Neural cell (in vitro differentiated cells): Measurements from ENCODE around the gene PRADC1. TPM values are rescaled to one million over a fixed set of nuclear protein-coding genes. Genes with fewer than 3 reads are reported as not detected.

Source experiments
- H2AFZ ChIP-seq: fragments of 200-600, 300-800 bp; sonication (generic), shearing (Covaris generic); 2 replicates; pipeline ENCODE4 v1.6.0; 2014; ENCODE audit warnings: low read depth, mild to moderate bottlenecking, antibody characterized with exemption, low read length, moderate library complexity
- H3F3A ChIP-seq: fragments of 200-600 bp; shearing (Covaris generic); 2 replicates; pipeline ENCODE4 v1.6.1; 2016; ENCODE audit warnings: mild to moderate bottlenecking, moderate library complexity, mixed read lengths, antibody characterized with exemption, low read length; ENCODE audit not compliant: insufficient read depth, poor library complexity, severe bottlenecking
- H3K27ac ChIP-seq: fragments of 200-600, 300-800 bp; sonication (generic), shearing (Covaris generic); 2 replicates; pipeline ENCODE4 v1.5.1; 2014; ENCODE audit warnings: mild to moderate bottlenecking, low read length, moderate library complexity
- H3K27me3 ChIP-seq: fragments of 300-800, 200-600 bp; sonication (generic), shearing (Covaris generic); 2 replicates; pipeline ENCODE4 v1.6.0; 2014; ENCODE audit warnings: mild to moderate bottlenecking, low read depth, low read length, moderate library complexity; ENCODE audit not compliant: insufficient read depth
- H3K36me3 ChIP-seq: fragments of 300-800, 200-600 bp; sonication (generic), shearing (Covaris generic); 2 replicates; pipeline ENCODE4 v1.5.1; 2014; ENCODE audit warnings: mild to moderate bottlenecking, antibody characterized with exemption, low read length, moderate library complexity; ENCODE audit not compliant: insufficient read depth
- H3K4me2 ChIP-seq: fragments of 300-800, 200-600 bp; sonication (generic), shearing (Covaris generic); 2 replicates; pipeline ENCODE4 v1.6.0; 2014; ENCODE audit warnings: mild to moderate bottlenecking, low read length
- H3K4me3 ChIP-seq: fragments of 300-800, 200-600 bp; sonication (generic), shearing (Covaris generic); 2 replicates; pipeline ENCODE4 v1.5.1; 2014; ENCODE audit warnings: mild to moderate bottlenecking, low read length, moderate library complexity
- H3K79me2 ChIP-seq: fragments of 200-600 bp; shearing (Covaris generic); replicated peaks from 2 replicates; pipeline ENCODE4 v1.6.0; 2014; ENCODE audit warnings: mild to moderate bottlenecking, low read length, moderate library complexity; ENCODE audit not compliant: insufficient read depth
- H3K9ac ChIP-seq: fragments of 300-800, 200-600 bp; sonication (generic), shearing (Covaris generic); 2 replicates; pipeline ENCODE4 v1.6.1; 2016; ENCODE audit warnings: mild to moderate bottlenecking, low read length, mixed read lengths
- H3K9me2 ChIP-seq: fragments of 200-600 bp; shearing (Covaris generic); 2 replicates; pipeline ENCODE4 v1.6.1; 2016; ENCODE audit warnings: mild to moderate bottlenecking, low read length, mixed read lengths; ENCODE audit not compliant: insufficient read depth
- H3K9me3 ChIP-seq: fragments of 200-600, 300-800 bp; sonication (generic), shearing (Covaris generic); 2 replicates; pipeline ENCODE4 v1.6.1; 2016; ENCODE audit warnings: mild to moderate bottlenecking, mixed run types, low read length, moderate library complexity, mixed read lengths
- H4K20me1 ChIP-seq: fragments of 200-600 bp; shearing (Covaris generic); 2 replicates; pipeline ENCODE4 v1.6.1; 2016; ENCODE audit warnings: mild to moderate bottlenecking, mixed run types; ENCODE audit not compliant: insufficient read depth
- EP300 ChIP-seq: fragments of 450-650 bp; conservative IDR thresholded peaks from 2 replicates; pipeline ENCODE4 v1.6.1; 2014; ENCODE audit warnings: antibody characterized with exemption, mild to moderate bottlenecking, moderate library complexity; ENCODE audit not compliant: poor library complexity, severe bottlenecking
- EZH2 ChIP-seq: fragments of 200-600, 300-800 bp; shearing (Covaris generic), sonication (generic); IDR thresholded peaks from 2 replicates; pipeline ENCODE4 v1.6.1; 2014; ENCODE audit warnings: antibody characterized with exemption, low read length, borderline replicate concordance, mild to moderate bottlenecking; ENCODE audit not compliant: insufficient read depth, poor library complexity, severe bottlenecking
- MXI1 ChIP-seq: fragments of 450-650 bp; conservative IDR thresholded peaks from 2 replicates; pipeline ENCODE4 v1.6.1; 2014; ENCODE audit warnings: antibody characterized with exemption, mild to moderate bottlenecking; ENCODE audit not compliant: poor library complexity, severe bottlenecking
- POLR2AphosphoS5 ChIP-seq: IDR thresholded peaks from 2 replicates; pipeline ENCODE4 v1.6.1; 2012
- RAD21 ChIP-seq: fragments of 450-650 bp; conservative IDR thresholded peaks from 2 replicates; pipeline ENCODE4 v1.6.1; 2014; ENCODE audit warnings: antibody characterized with exemption, mild to moderate bottlenecking, moderate library complexity
- SMC3 ChIP-seq: fragments of 450-650 bp; conservative IDR thresholded peaks from 2 replicates; pipeline ENCODE4 v1.6.1; 2014; ENCODE audit warnings: antibody characterized with exemption, mild to moderate bottlenecking, moderate library complexity; ENCODE audit not compliant: poor library complexity
- TAF1 ChIP-seq: IDR thresholded peaks from 2 replicates; pipeline ENCODE4 v1.6.1; 2012; ENCODE audit warnings: low read depth
- polyA plus RNA-seq: library from polyadenylated mRNA; depleted of rRNA; stranded (reverse); fragments of >200 nt; gene quantifications from 2 replicates; pipeline ENCODE4 v1.2.3, GENCODE V29; 2014
- TF ChIP-seq, protein P1 (sequence below): fragments of 450-650 bp; IDR thresholded peaks from 2 replicates; pipeline ENCODE4 v1.5.1; 2014; ENCODE audit warnings: antibody characterized with exemption, mild to moderate bottlenecking, moderate library complexity; ENCODE audit not compliant: poor library complexity, severe bottlenecking
- TF ChIP-seq, protein P2 (sequence below): IDR thresholded peaks from 2 replicates; pipeline ENCODE4 v1.6.1; 2012; ENCODE audit warnings: borderline replicate concordance

Gene PRADC1
- polyA plus RNA-seq, 1 donor from 2014 or later = 36.5 TPM

- Histone ChIP-seq H3K27ac (no peak overlapping the region), H3K79me2 (no peaks in the 10 kb centered on the region), H3K9me3 (no peaks in the 10 kb centered on the region), H2AFZ (no peak overlapping the region), H3K9me2 (no peaks in the 10 kb centered on the region), H3K4me3 (no peak overlapping the region), H3K27me3 (no peaks in the 10 kb centered on the region), H3F3A (no peaks in the 10 kb centered on the region), H3K36me3 (peaks cover 7% of the 10 kb centered on the region), H3K4me2 (no peak overlapping the region), H4K20me1 (no peaks in the 10 kb centered on the region), H3K9ac (no peak overlapping the region)
- no peak for TF ChIP-seq RAD21
Observed at GRCh38 chr2:73253400-73253799, 20.4 kb upstream of the PRADC1 start.

DNA sequence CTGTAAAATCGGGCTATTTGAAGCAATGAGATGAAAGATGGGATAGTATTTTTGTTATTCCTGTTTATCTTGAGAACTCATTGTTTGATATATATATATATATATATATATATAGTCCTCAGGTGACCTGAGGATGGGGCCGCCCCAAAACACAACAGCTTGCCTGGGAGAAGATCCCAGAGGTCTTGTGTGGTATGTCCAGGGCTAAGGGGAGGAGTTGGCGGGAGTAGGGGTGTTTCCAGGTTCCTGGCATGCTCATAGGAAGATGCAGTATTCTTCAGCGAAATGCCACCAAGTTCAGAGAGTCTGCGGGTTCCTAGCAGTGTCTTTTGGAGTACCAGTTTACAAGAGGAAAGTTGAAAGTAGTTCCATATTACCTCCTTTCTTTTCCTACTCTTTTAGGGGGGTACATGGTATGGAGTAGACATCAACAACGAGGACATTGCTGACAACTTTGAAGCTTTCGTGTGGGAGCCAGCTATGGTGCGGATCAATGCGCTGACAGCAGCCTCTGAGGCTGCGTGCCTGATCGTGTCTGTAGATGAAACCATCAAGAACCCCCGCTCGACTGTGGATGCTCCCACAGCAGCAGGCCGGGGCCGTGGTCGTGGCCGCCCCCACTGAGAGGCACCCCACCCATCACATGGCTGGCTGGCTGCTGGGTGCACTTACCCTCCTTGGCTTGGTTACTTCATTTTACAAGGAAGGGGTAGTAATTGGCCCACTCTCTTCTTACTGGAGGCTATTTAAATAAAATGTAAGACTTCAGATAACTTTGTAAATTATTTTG, 19.4 kb upstream of the PRADC1 start:
- no peak overlapping the region for H2AFZ ChIP-seq
- no peak overlapping the region for H3K4me2 ChIP-seq
- no peaks in the 10 kb centered on the region for H3K9me3 ChIP-seq
- no peak overlapping the region for H3K4me3 ChIP-seq
- H3F3A ChIP-seq = no peaks in the 10 kb centered on the region
- no peak overlapping the region for H3K9ac ChIP-seq
- no peaks in the 10 kb centered on the region for H4K20me1 ChIP-seq
- H3K36me3 ChIP-seq = peaks cover 7% of the 10 kb centered on the region
- H3K27me3 ChIP-seq = no peaks in the 10 kb centered on the region
- H3K9me2 ChIP-seq = no peaks in the 10 kb centered on the region
- no peaks in the 10 kb centered on the region for H3K79me2 ChIP-seq
- H3K27ac ChIP-seq = no peak overlapping the region
- TF ChIP-seq, protein P1, sequence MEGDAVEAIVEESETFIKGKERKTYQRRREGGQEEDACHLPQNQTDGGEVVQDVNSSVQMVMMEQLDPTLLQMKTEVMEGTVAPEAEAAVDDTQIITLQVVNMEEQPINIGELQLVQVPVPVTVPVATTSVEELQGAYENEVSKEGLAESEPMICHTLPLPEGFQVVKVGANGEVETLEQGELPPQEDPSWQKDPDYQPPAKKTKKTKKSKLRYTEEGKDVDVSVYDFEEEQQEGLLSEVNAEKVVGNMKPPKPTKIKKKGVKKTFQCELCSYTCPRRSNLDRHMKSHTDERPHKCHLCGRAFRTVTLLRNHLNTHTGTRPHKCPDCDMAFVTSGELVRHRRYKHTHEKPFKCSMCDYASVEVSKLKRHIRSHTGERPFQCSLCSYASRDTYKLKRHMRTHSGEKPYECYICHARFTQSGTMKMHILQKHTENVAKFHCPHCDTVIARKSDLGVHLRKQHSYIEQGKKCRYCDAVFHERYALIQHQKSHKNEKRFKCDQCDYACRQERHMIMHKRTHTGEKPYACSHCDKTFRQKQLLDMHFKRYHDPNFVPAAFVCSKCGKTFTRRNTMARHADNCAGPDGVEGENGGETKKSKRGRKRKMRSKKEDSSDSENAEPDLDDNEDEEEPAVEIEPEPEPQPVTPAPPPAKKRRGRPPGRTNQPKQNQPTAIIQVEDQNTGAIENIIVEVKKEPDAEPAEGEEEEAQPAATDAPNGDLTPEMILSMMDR = no peak
- no peak for TF ChIP-seq POLR2AphosphoS5

DNA sequence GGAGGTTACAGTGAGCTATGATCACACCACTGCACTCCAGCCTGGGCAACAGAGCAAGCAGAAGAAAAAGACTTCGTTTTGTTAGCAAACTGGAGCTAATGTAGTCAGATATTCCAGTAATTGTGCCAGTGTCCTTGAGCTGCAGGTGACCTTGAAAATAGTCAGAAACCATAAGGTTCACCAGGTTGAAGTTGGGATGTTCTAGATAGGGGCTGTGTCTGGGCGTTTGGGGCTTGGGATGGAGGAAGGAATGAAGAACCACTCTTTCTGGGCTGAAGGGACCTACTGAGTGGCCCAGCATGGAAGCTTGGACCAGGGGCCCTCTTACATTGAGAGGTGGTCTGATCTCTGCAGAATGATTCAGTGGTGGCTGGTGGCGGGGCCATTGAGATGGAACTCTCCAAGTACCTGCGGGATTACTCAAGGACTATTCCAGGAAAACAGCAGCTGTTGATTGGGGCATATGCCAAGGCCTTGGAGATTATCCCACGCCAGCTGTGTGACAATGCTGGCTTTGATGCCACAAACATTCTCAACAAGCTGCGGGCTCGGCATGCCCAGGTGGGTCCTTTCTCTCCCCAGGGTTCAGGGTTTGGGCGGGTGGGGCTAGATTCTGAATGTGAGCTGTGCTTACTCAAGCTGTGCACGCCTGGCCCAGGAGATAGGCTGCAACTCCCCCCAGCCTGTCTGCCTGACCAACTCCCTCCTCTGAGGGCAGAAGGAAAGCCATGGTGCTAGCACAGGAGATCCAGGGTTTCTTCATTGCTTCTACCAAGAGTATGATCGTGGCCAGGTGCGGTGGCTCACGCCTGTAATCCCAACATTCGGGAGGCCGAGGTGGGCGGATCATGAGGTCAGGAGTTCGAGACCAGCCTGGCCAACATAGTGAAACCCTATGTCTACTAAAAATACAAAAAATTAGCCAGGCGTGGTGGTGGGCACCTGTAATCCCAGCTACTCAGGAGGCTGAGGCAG, 18.1 kb upstream of the PRADC1 start:
- H3K36me3 ChIP-seq = peaks cover 7% of the 10 kb centered on the region
- H3K9me3 ChIP-seq = no peaks in the 10 kb centered on the region
- no peaks in the 10 kb centered on the region for H3K79me2 ChIP-seq
- H3K9ac ChIP-seq = no peak overlapping the region
- H3F3A ChIP-seq = no peaks in the 10 kb centered on the region
- H3K9me2 ChIP-seq = no peaks in the 10 kb centered on the region
- TF ChIP-seq EP300 = no peak
- TF ChIP-seq MXI1 = no peak
- TF ChIP-seq, protein P2, sequence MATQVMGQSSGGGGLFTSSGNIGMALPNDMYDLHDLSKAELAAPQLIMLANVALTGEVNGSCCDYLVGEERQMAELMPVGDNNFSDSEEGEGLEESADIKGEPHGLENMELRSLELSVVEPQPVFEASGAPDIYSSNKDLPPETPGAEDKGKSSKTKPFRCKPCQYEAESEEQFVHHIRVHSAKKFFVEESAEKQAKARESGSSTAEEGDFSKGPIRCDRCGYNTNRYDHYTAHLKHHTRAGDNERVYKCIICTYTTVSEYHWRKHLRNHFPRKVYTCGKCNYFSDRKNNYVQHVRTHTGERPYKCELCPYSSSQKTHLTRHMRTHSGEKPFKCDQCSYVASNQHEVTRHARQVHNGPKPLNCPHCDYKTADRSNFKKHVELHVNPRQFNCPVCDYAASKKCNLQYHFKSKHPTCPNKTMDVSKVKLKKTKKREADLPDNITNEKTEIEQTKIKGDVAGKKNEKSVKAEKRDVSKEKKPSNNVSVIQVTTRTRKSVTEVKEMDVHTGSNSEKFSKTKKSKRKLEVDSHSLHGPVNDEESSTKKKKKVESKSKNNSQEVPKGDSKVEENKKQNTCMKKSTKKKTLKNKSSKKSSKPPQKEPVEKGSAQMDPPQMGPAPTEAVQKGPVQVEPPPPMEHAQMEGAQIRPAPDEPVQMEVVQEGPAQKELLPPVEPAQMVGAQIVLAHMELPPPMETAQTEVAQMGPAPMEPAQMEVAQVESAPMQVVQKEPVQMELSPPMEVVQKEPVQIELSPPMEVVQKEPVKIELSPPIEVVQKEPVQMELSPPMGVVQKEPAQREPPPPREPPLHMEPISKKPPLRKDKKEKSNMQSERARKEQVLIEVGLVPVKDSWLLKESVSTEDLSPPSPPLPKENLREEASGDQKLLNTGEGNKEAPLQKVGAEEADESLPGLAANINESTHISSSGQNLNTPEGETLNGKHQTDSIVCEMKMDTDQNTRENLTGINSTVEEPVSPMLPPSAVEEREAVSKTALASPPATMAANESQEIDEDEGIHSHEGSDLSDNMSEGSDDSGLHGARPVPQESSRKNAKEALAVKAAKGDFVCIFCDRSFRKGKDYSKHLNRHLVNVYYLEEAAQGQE = no peak
- no peak for TF ChIP-seq POLR2AphosphoS5
- TF ChIP-seq SMC3 = no peak
- no peak for TF ChIP-seq EZH2
- no peak for TF ChIP-seq TAF1
- no peak for TF ChIP-seq RAD21
- TF ChIP-seq, protein P1 = no peak
- no peaks in the 10 kb centered on the region for H3K27me3 ChIP-seq
- H4K20me1 ChIP-seq = no peaks in the 10 kb centered on the region
- no peak overlapping the region for H2AFZ ChIP-seq
- no peak overlapping the region for H3K4me3 ChIP-seq
- H3K27ac ChIP-seq = no peak overlapping the region
- no peak overlapping the region for H3K4me2 ChIP-seq
